H1 (cell line): Measurements from ENCODE around the gene GABPB1. TPM values are rescaled to one million over a fixed set of nuclear protein-coding genes. Genes with fewer than 3 reads are reported as not detected.

Experiments
- CEBPB ChIP-seq: IDR thresholded peaks from 2 replicates; pipeline ENCODE4 v1.6.1; 2012; ENCODE audit warnings: low read depth, low read length
- CTBP2 ChIP-seq: IDR thresholded peaks from 2 replicates; pipeline ENCODE4 v1.7.0; 2011; ENCODE audit warnings: borderline replicate concordance, mild to moderate bottlenecking, moderate library complexity, mixed read lengths, low read length; ENCODE audit not compliant: insufficient read depth, insufficient read length
- MAFK ChIP-seq: IDR thresholded peaks from 2 replicates; pipeline ENCODE4 v1.6.1; 2012; ENCODE audit warnings: low read depth, mild to moderate bottlenecking, improper control_type of control experiment, low read length
- polyA plus RNA-seq, 7 experiments: library from polyadenylated mRNA; depleted of rRNA in 3 of 7; stranded (reverse) in 5 of 7; unstranded in 2 of 7; fragments of >200 nt in 5 of 7; fragments of 200-250 nt in 2 of 7; gene quantifications; 1 replicate in 5 of 7; 2 replicates in 1 of 7; 4 replicates in 1 of 7; pipeline versions ENCODE4 v1.2.1 to v1.2.3, GENCODE V29; 2011 to 2013; ENCODE audit warnings: missing spikeins in 2 of 7, mixed read lengths in 2 of 7
- total RNA-seq: library from RNA; stranded (reverse); fragmentation: NEBNext Ultra II Directional; extraction: Animal tissue kit (Norgen Biotek cat#: 25700); gene quantifications from 2 replicates; pipeline ENCODE4 v1.2.1, GENCODE V29; 2021

GABPB1 gene
- total and polyA plus RNA-seq, 2 of the 8 experiments (the other 6 are each of a cell fraction or from before 2014, with no cell fraction given) = 24.5 to 32.3 TPM

DNA sequence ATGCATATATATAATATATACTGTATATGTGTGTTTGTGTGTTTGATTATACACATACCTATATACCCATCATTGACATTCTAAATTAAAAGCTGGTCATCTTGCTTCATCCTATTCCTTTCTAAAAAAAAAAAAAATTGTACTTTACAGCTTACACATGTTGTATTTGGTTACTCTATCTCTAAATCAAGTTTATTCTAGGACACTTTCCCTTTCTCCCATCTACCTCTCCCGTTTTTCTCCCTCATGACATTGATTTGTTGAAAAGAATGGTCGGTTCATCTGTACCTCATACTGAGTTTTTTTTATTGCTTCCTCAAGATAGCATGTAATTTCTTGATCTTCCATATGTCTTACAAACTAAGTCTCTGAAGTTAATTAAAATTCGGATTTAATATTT is 26.9 kb downstream of the GABPB1 start (continued):
- no peak for TF ChIP-seq CEBPB
- no peak for TF ChIP-seq CTBP2
- TF ChIP-seq MAFK = no peak
